DMS 273 (cell line): Measurements from ENCODE around the gene NLE1.
"Not testable (repeated sequence)": the region's sequence is repeated elsewhere in the genome, so short reads cannot be mapped to it uniquely, and the experiment has no call there.

Experiments used
- DNase-seq: peaks from one replicate; lab custom pipeline; 2025; ENCODE audit not compliant: unreplicated experiment; lab: John Stamatoyannopoulos, UW

Gene NLE1

GRCh38 chr17:35129973-35130351, 12.1 kb downstream of the NLE1 start:
- no peak for DNase-seq

GRCh38 chr17:35129154-35129972, 12.7 kb downstream of the NLE1 start:
- no peak for DNase-seq

- peak; percentile 18 for DNase-seq
Measured at GRCh38 chr17:35127751-35128514, 14.2 kb downstream of the NLE1 start.

GRCh38 chr17:35121315-35121714, 20.8 kb downstream of the NLE1 start, which contains the start of gene FNDC8:
FNDC8 (plus strand) TSS chr17:35121615; CDS start chr17:35121694, 79 bp downstream.
- DNase-seq = no peak

GRCh38 chr17:35119370-35120165, 22.5 kb downstream of the NLE1 start, which contains the start of gene RAD51D:
RAD51D (minus strand) TSS chr17:35119860; CDS start chr17:35119613, 247 bp downstream.
- DNase-seq = peak; percentile 91

- DNase-seq = peak; percentile 41
Measured at GRCh38 chr17:35117984-35118383, 24.1 kb downstream of the NLE1 start.

- DNase-seq = no peak
Measured at GRCh38 chr17:35116845-35117244, 25.3 kb downstream of the NLE1 start.

- not testable (repeated sequence) for DNase-seq
Measured at GRCh38 chr17:35110791-35111190, 31.3 kb downstream of the NLE1 start.

GRCh38 chr17:35104844-35105450, 37.2 kb downstream of the NLE1 start:
- DNase-seq = no peak

- DNase-seq = no peak
Measured at GRCh38 chr17:35103271-35103670, 38.8 kb downstream of the NLE1 start.

- no peak for DNase-seq
Measured at GRCh38 chr17:35101725-35102124, 40.4 kb downstream of the NLE1 start.

- no peak for DNase-seq
Measured at GRCh38 chr17:35101036-35101435, 41.1 kb downstream of the NLE1 start.

- no peak for DNase-seq
Measured at GRCh38 chr17:35099908-35100307, 42.2 kb downstream of the NLE1 start.

GRCh38 chr17:35097776-35098175, 44.3 kb downstream of the NLE1 start:
- DNase-seq = no peak

- DNase-seq = no peak
Measured at GRCh38 chr17:35095741-35096140, 46.4 kb downstream of the NLE1 start.

- no peak for DNase-seq
Measured at GRCh38 chr17:35094902-35095301, 47.2 kb downstream of the NLE1 start.

GRCh38 chr17:35090707-35091106, 51.4 kb downstream of the NLE1 start:
- DNase-seq = not testable (repeated sequence)

GRCh38 chr17:35089586-35090296, 52.4 kb downstream of the NLE1 start:
- peak; percentile 43 for DNase-seq

- DNase-seq = peak; percentile 95
Measured at GRCh38 chr17:35088881-35089585, 53.1 kb downstream of the NLE1 start.
